HEK293 (cell line): Measurements from ENCODE around the gene RIC8B.

Source experiments
- ATF2 ChIP-seq: fragments of 450-650 bp; formaldehyde crosslinking; IDR thresholded peaks from 2 replicates; pipeline ENCODE4 v1.5.1; 2016; ENCODE audit warnings: missing biosample characterization, missing genetic modification characterization, low read depth
- CTCF ChIP-seq: fragments of 450-650 bp; formaldehyde crosslinking; IDR thresholded peaks from 2 replicates; pipeline ENCODE4 v1.5.1; 2016; ENCODE audit warnings: missing biosample characterization, missing genetic modification characterization
- KLF16 ChIP-seq: fragments of 450-650 bp; formaldehyde crosslinking; IDR thresholded peaks from 2 replicates; pipeline ENCODE4 v1.5.1; 2017; ENCODE audit warnings: missing biosample characterization, missing genetic modification characterization
- KLF9 ChIP-seq: fragments of 450-650 bp; formaldehyde crosslinking; IDR thresholded peaks from 2 replicates; pipeline ENCODE4 v1.5.1; 2016; ENCODE audit warnings: missing biosample characterization, missing genetic modification characterization, low read depth
- ZBTB49 ChIP-seq: fragments of 450-650 bp; formaldehyde crosslinking; IDR thresholded peaks from 2 replicates; pipeline ENCODE4 v1.5.1; 2016; ENCODE audit warnings: missing biosample characterization, missing genetic modification characterization, low read depth
- ZNF274 ChIP-seq, 2 experiments: fragments of 200-500 bp in 1 of 2; fragments of 450-650 bp in 1 of 2; sonication (Bioruptor generic) in 1 of 2; formaldehyde crosslinking in 1 of 2; IDR thresholded peaks; 2 replicates each; pipeline versions ENCODE4 v1.5.1 to v1.6.1; 2014 to 2016; ENCODE audit warnings: borderline replicate concordance in 1 of 2, inconsistent platforms in 1 of 2, low read length in 1 of 2, missing biosample characterization in 1 of 2, missing genetic modification characterization in 1 of 2
- ZNF530 ChIP-seq: fragments of 450-650 bp; formaldehyde crosslinking; IDR thresholded peaks from 2 replicates; pipeline ENCODE4 v1.5.1; 2016; ENCODE audit warnings: low read depth, missing biosample characterization, missing genetic modification characterization

- TF ChIP-seq ATF2 (tag by site-specific recombination), result no peak
- TF ChIP-seq ZNF274 (IDR thresholded peaks at IDR 0.05; ENCODE audit: low read length), result no peak
- TF ChIP-seq ZNF274 (tag by site-specific recombination; IDR thresholded peaks at IDR 0.05; ENCODE audit: borderline replicate concordance), result no peak
- no peak for TF ChIP-seq ZBTB49 (tag by site-specific recombination)
- TF ChIP-seq ZNF530, result no peak
- TF ChIP-seq KLF16 (tag by site-specific recombination), result no peak
- TF ChIP-seq CTCF (tag by site-specific recombination), result no peak
- TF ChIP-seq KLF9, result no peak
Observed at GRCh38 chr12:106873983-106874382, 99.5 kb downstream of the RIC8B start.
